ENCODE measurements around the gene NEIL3. TPM values are rescaled to one million over a fixed set of nuclear protein-coding genes. Genes with fewer than 3 reads are reported as not detected.

Gene NEIL3
- total RNA-seq, 2 donors from 2014 or later: not detected

GRCh38 chr4:177376024-177376423, 66.3 kb downstream of the NEIL3 start:
- Histone ChIP-seq H3K36me3 (no peaks in the 10 kb centered on the region), H3K27me3 (replicated peaks; ENCODE audit: insufficient read depth) (no peaks in the 10 kb centered on the region), H3K9me3 (no peaks in the 10 kb centered on the region), H3K4me3 (no peak overlapping the region), H3K27ac (no peak overlapping the region), H3K4me1 (ENCODE audit: control insufficient read depth in 1 of 2, low read depth in 2 of 2) (no peaks in the 10 kb centered on the region)
- DNase-seq (ENCODE audit: low spot score): no peak
- ATAC-seq (ENCODE audit: insufficient number of reproducible peaks, low FRiP score, low read depth): no peak
- no peak for TF ChIP-seq CTCF (IDR thresholded peaks at IDR 0.05)

GRCh38 chr4:177380730-177381287, 71.1 kb downstream of the NEIL3 start:
- no peak for ATAC-seq (ENCODE audit: insufficient number of reproducible peaks, low FRiP score, low read depth)
- TF ChIP-seq CTCF (IDR thresholded peaks at IDR 0.05): no peak
- no peak overlapping the region for H3K4me3 ChIP-seq
- H3K27ac ChIP-seq: no peak overlapping the region
- no peaks in the 10 kb centered on the region for H3K4me1 ChIP-seq (ENCODE audit: control insufficient read depth in 1 of 2, low read depth in 2 of 2)
- no peaks in the 10 kb centered on the region for H3K9me3 ChIP-seq
- DNase-seq (ENCODE audit: low spot score): no peak
- H3K36me3 ChIP-seq: no peaks in the 10 kb centered on the region
- H3K27me3 ChIP-seq (replicated peaks; ENCODE audit: insufficient read depth): no peaks in the 10 kb centered on the region

GRCh38 chr4:177381762-177382310, 72.2 kb downstream of the NEIL3 start:
- Histone ChIP-seq H3K9me3 (no peaks in the 10 kb centered on the region), H3K27ac (no peak overlapping the region), H3K4me3 (no peak overlapping the region), H3K27me3 (replicated peaks; ENCODE audit: insufficient read depth) (no peaks in the 10 kb centered on the region), H3K4me1 (ENCODE audit: control insufficient read depth in 1 of 2, low read depth in 2 of 2) (peaks cover 0 to 4% of the 10 kb centered on the region in 2 donors), H3K36me3 (no peaks in the 10 kb centered on the region)
- no peak for TF ChIP-seq CTCF (IDR thresholded peaks at IDR 0.05)
- DNase-seq (ENCODE audit: low spot score): no peak
- no peak for ATAC-seq (ENCODE audit: insufficient number of reproducible peaks, low FRiP score, low read depth)

- TF ChIP-seq CTCF (IDR thresholded peaks at IDR 0.05): no peak
- H3K27me3 ChIP-seq (replicated peaks; ENCODE audit: insufficient read depth): no peaks in the 10 kb centered on the region
- H3K36me3 ChIP-seq: no peaks in the 10 kb centered on the region
- peaks cover 0 to 4% of the 10 kb centered on the region in 2 donors for H3K4me1 ChIP-seq (ENCODE audit: control insufficient read depth in 1 of 2, low read depth in 2 of 2)
- DNase-seq (ENCODE audit: low spot score): no peak
- H3K27ac ChIP-seq: no peak overlapping the region
- no peaks in the 10 kb centered on the region for H3K9me3 ChIP-seq
- H3K4me3 ChIP-seq: no peak overlapping the region
- no peak for ATAC-seq (ENCODE audit: insufficient number of reproducible peaks, low FRiP score, low read depth)
Observed at GRCh38 chr4:177384856-177385397, 75.3 kb downstream of the NEIL3 start.

GRCh38 chr4:177385576-177386277, 76.1 kb downstream of the NEIL3 start:
- ATAC-seq (ENCODE audit: insufficient number of reproducible peaks, low FRiP score, low read depth): no peak
- no peaks in the 10 kb centered on the region for H3K27me3 ChIP-seq (replicated peaks; ENCODE audit: insufficient read depth)
- no peak overlapping the region for H3K27ac ChIP-seq
- peaks cover 0 to 4% of the 10 kb centered on the region in 2 donors for H3K4me1 ChIP-seq (ENCODE audit: control insufficient read depth in 1 of 2, low read depth in 2 of 2)
- TF ChIP-seq CTCF (IDR thresholded peaks at IDR 0.05): no peak
- DNase-seq (ENCODE audit: low spot score): no peak
- H3K36me3 ChIP-seq: no peaks in the 10 kb centered on the region
- H3K9me3 ChIP-seq: no peaks in the 10 kb centered on the region
- no peak overlapping the region for H3K4me3 ChIP-seq

Measured in thoracic aorta (tissue), 2 donors.